H9 (cell line): ENCODE results near the gene SLC29A2. TPM values are rescaled to one million over a fixed set of nuclear protein-coding genes. Genes with fewer than 3 reads are reported as not detected.

Experiments
- DNase-seq: peaks from one replicate; pipeline ENCODE4 v3.0.0-alpha.2; 2017
- H2AFZ ChIP-seq: one replicate; pipeline ENCODE4 v1.6.1; 2013; ENCODE audit warnings: mild to moderate bottlenecking, low read length, control low read depth, moderate library complexity
- H2AK5ac ChIP-seq: 2 replicates; pipeline ENCODE4 v1.6.1; 2013; ENCODE audit warnings: low read length, control low read depth, mixed read lengths; ENCODE audit not compliant: insufficient read length
- H2BK120ac ChIP-seq: one replicate; pipeline ENCODE4 v1.6.1; 2013; ENCODE audit warnings: low read depth, mild to moderate bottlenecking, low read length, control low read depth, inconsistent platforms; ENCODE audit not compliant: poor library complexity, severe bottlenecking
- H2BK12ac ChIP-seq: 2 replicates; pipeline ENCODE4 v1.6.1; 2013; ENCODE audit warnings: low read length, control low read depth, mixed read lengths, low read depth; ENCODE audit not compliant: insufficient read length
- H2BK15ac ChIP-seq: 2 replicates; pipeline ENCODE4 v1.6.1; 2013; ENCODE audit warnings: low read depth, low read length, control low read depth
- H2BK20ac ChIP-seq: one replicate; pipeline ENCODE4 v1.6.1; 2013; ENCODE audit warnings: low read depth, mild to moderate bottlenecking, low read length, control low read depth, inconsistent platforms; ENCODE audit not compliant: poor library complexity, severe bottlenecking
- H2BK5ac ChIP-seq: 2 replicates; pipeline ENCODE4 v1.6.1; 2013; ENCODE audit warnings: low read length, control low read depth, mixed read lengths; ENCODE audit not compliant: insufficient read length
- H3K14ac ChIP-seq: 2 replicates; pipeline ENCODE4 v1.6.1; 2013; ENCODE audit warnings: low read length, control low read depth; ENCODE audit not compliant: insufficient read depth
- H3K18ac ChIP-seq: 2 replicates; pipeline ENCODE4 v1.6.1; 2013; ENCODE audit warnings: low read depth, mild to moderate bottlenecking, mixed read lengths, low read length, control low read depth; ENCODE audit not compliant: insufficient read length
- H3K23ac ChIP-seq: 2 replicates; pipeline ENCODE4 v1.6.1; 2013; ENCODE audit warnings: low read length, control low read depth, mixed read lengths, low read depth; ENCODE audit not compliant: insufficient read length
- H3K23me2 ChIP-seq: 2 replicates; pipeline ENCODE4 v1.6.1; 2013; ENCODE audit warnings: low read depth, mild to moderate bottlenecking, mixed read lengths, low read length, control low read depth; ENCODE audit not compliant: insufficient read length, poor library complexity, severe bottlenecking
- H3K27ac ChIP-seq: 2 replicates; pipeline ENCODE4 v1.5.1; 2013; ENCODE audit warnings: low read length, control low read depth, mixed read lengths, low read depth; ENCODE audit not compliant: insufficient read length
- H3K27me3 ChIP-seq: 2 replicates; pipeline ENCODE4 v1.6.1; 2013; ENCODE audit warnings: low read length, control low read depth, inconsistent platforms; ENCODE audit not compliant: insufficient read depth
- H3K4ac ChIP-seq: 2 replicates; pipeline ENCODE4 v1.6.1; 2013; ENCODE audit warnings: low read depth, mild to moderate bottlenecking, control low read depth, inconsistent platforms, low read length, moderate library complexity
- H3K4me1 ChIP-seq: 2 replicates; pipeline ENCODE4 v1.6.1; 2013; ENCODE audit warnings: low read length, control low read depth, inconsistent platforms; ENCODE audit not compliant: insufficient read depth
- H3K4me2 ChIP-seq: 2 replicates; pipeline ENCODE4 v1.6.1; 2013; ENCODE audit warnings: low read length, control low read depth, mixed read lengths; ENCODE audit not compliant: insufficient read length, insufficient read depth
- H3K56ac ChIP-seq: 2 replicates; pipeline ENCODE4 v1.6.1; 2013; ENCODE audit warnings: low read depth, mild to moderate bottlenecking, mixed read lengths, low read length, control low read depth; ENCODE audit not compliant: insufficient read length
- H3K79me1 ChIP-seq: 2 replicates; pipeline ENCODE4 v1.6.1; 2013; ENCODE audit warnings: low read depth, mild to moderate bottlenecking, moderate library complexity, low read length, control low read depth, inconsistent platforms; ENCODE audit not compliant: insufficient read depth, poor library complexity, severe bottlenecking
- H3K79me2 ChIP-seq: 2 replicates; pipeline ENCODE4 v1.6.1; 2013; ENCODE audit warnings: low read length, control low read depth, inconsistent platforms; ENCODE audit not compliant: insufficient read depth
- H3K9ac ChIP-seq: 2 replicates; pipeline ENCODE4 v1.6.1; 2013; ENCODE audit warnings: low read length, control low read depth, mixed read lengths; ENCODE audit not compliant: insufficient read length; ENCODE audit errors: extremely low read depth
- H3K9me3 ChIP-seq: one replicate; pipeline ENCODE4 v1.6.1; 2013; ENCODE audit warnings: low read depth, low read length, inconsistent platforms; ENCODE audit not compliant: control insufficient read depth
- H3T11ph ChIP-seq: one replicate; pipeline ENCODE4 v1.6.1; 2013; ENCODE audit warnings: mild to moderate bottlenecking, low read length, control low read depth, inconsistent platforms
- H4K20me1 ChIP-seq: one replicate; pipeline ENCODE4 v1.6.1; 2013; ENCODE audit not compliant: control insufficient read depth, insufficient read length, insufficient read depth
- H4K5ac ChIP-seq: 2 replicates; pipeline ENCODE4 v1.6.1; 2013; ENCODE audit warnings: low read depth, mild to moderate bottlenecking, mixed read lengths, low read length, control low read depth; ENCODE audit not compliant: insufficient read length
- H4K8ac ChIP-seq: replicated peaks from 2 replicates; pipeline ENCODE4 v1.6.1; 2013; ENCODE audit warnings: low read length, control low read depth, mixed read lengths, low read depth; ENCODE audit not compliant: insufficient read length
- H4K91ac ChIP-seq: 2 replicates; pipeline ENCODE4 v1.6.1; 2013; ENCODE audit warnings: low read depth, mild to moderate bottlenecking, moderate library complexity, mixed read lengths, low read length, control low read depth; ENCODE audit not compliant: insufficient read length
- H3K27ac Mint-ChIP-seq, 3 experiments: 2 replicates in 2 of 3; 3 replicates in 1 of 3; pipeline ENCODE4 v1.8.0; 2020 to 2021; ENCODE audit warnings: mixed read lengths in 3 of 3, mild to moderate bottlenecking in 1 of 3, moderate library complexity in 1 of 3
- H3K27me3 Mint-ChIP-seq: 2 replicates; pipeline ENCODE4 v1.8.0; 2021; ENCODE audit warnings: low read depth, mild to moderate bottlenecking, moderate library complexity, mixed read lengths
- H3K36me3 Mint-ChIP-seq, 3 experiments: 2 replicates in 2 of 3; 3 replicates in 1 of 3; pipeline ENCODE4 v1.8.0; 2020 to 2021; ENCODE audit warnings: low read depth in 3 of 3, mixed read lengths in 3 of 3; ENCODE audit not compliant: insufficient read depth in 1 of 3
- H3K4me1 Mint-ChIP-seq, 2 experiments: 2 replicates each; pipeline ENCODE4 v1.8.0; 2020; ENCODE audit warnings: mixed read lengths in 2 of 2
- H3K4me3 Mint-ChIP-seq, 2 experiments: 2 replicates in 1 of 2; 3 replicates in 1 of 2; pipeline ENCODE4 v1.8.0; 2020 to 2021; ENCODE audit warnings: mild to moderate bottlenecking in 2 of 2, mixed read lengths in 2 of 2, moderate library complexity in 1 of 2
- H3K9me3 Mint-ChIP-seq, 2 experiments: 2 replicates in 1 of 2; 3 replicates in 1 of 2; pipeline ENCODE4 v1.8.0; 2020; ENCODE audit warnings: mild to moderate bottlenecking in 2 of 2, mixed read lengths in 2 of 2, moderate library complexity in 1 of 2
- CTCF ChIP-seq: fragments of 200-600 bp; sonication (generic); conservative IDR thresholded peaks from 3 replicates; pipeline ENCODE4 v1.8.0; 2021; ENCODE audit warnings: antibody characterized with exemption, mild to moderate bottlenecking
- WGBS: extraction: QIAGEN DNeasy Blood & Tissue Kit; methylation state at CpG from one replicate; pipeline ENCODE4 v1.1.7; 2013; ENCODE audit warnings: missing lambda C conversion rate, low lambda C conversion rate, mixed read lengths; ENCODE audit not compliant: insufficient read length; ENCODE audit errors: extremely low coverage; 5-methylcytosine and 5-hydroxymethylcytosine counted together
- total RNA-seq: library from RNA; stranded (reverse); gene quantifications from 2 replicates; pipeline ENCODE4 v1.2.1, GENCODE V29; 2021

The SLC29A2 gene
- total RNA-seq, 1 experiment from 2014 or later, result 29.8 TPM

GRCh38 chr11:66343176-66343575 is 28.4 kb downstream of the SLC29A2 start:
- Histone ChIP-seq H3K18ac (no peak overlapping the region), H4K20me1 (peaks cover 3% of the 10 kb centered on the region), H3K4ac (no peak overlapping the region), H2BK12ac (no peak overlapping the region), H3T11ph (no peak overlapping the region), H2BK15ac (no peak overlapping the region), H4K5ac (no peak overlapping the region), H3K9me3 (no peaks in the 10 kb centered on the region), H3K14ac (no peak overlapping the region), H3K27me3 (no peaks in the 10 kb centered on the region), H2BK120ac (no peak overlapping the region), H2BK5ac (no peak overlapping the region), H3K4me2 (no peak overlapping the region), H3K56ac (no peak overlapping the region), H3K27ac (no peak overlapping the region), H3K23me2 (peaks cover 16% of the 10 kb centered on the region), H4K91ac (no peak overlapping the region), H4K8ac (no peak overlapping the region), H2BK20ac (no peak overlapping the region), H2AK5ac (no peak overlapping the region), H2AFZ (no peak overlapping the region), H3K9ac (no peak overlapping the region), H3K4me1 (no peaks in the 10 kb centered on the region), H3K79me2 (peaks cover 2% of the 10 kb centered on the region; the same call in 1 of the 2 replicates), H3K79me1 (no peaks in the 10 kb centered on the region), H3K23ac (no peak overlapping the region)
- Mint-ChIP-seq H3K27me3 (peaks cover 4% of the 10 kb centered on the region), H3K27ac (no peak overlapping the region), H3K4me1 (peaks cover 26% of the 10 kb centered on the region in 2 experiments), H3K4me3 (peak overlapping the region; percentile 95 to 98; a peak in 4 of 5 replicates), H3K9me3 (peaks cover 0 to 3% of the 10 kb centered on the region in 2 experiments; a peak in 4 of 5 replicates), H3K36me3 (peaks cover 12 to 29% (median 23%) of the 10 kb centered on the region in 3 experiments)
- no peak for TF ChIP-seq CTCF
- WGBS, result no CpG with 5 or more reads among the region's 8 CpGs
- DNase-seq, result no peak
